ENCODE data around the gene SDK1. TPM values are rescaled to one million over a fixed set of nuclear protein-coding genes. Genes with fewer than 3 reads are reported as not detected.

The SDK1 gene
- polyA plus RNA-seq, 2 of the 4 experiments (the other 2 are of a cell fraction), result 0.12 to 0.28 TPM

- DNase-seq (ENCODE audit: low read depth in 1 of 2, low spot score in 1 of 2) (no peak), FAIRE-seq (no peak), ATAC-seq (no peak)
- ChIA-PET CTCF (interaction anchor here (1.3 kb wide), 1 partner anchor 14 kb away, joined by 5 read pairs; no protein-coding TSS in a partner anchor), POLR2A (no interaction called here)
- 65% methylated on average over 5 of the region's 5 CpGs for WGBS (ENCODE audit: missing lambda C conversion rate)
- no peaks in the 10 kb centered on the region for H3K9me3 ChIP-seq
- H3K4me2 ChIP-seq, result no peak overlapping the region
- TF ChIP-seq GATA3 (IDR thresholded peaks at IDR 0.05; ENCODE audit: borderline replicate concordance), result no peak
- no peak for TF ChIP-seq FOSL2 (IDR thresholded peaks at IDR 0.05)
- TF ChIP-seq FOSL2 (CRISPR knock-in tag; IDR thresholded peaks at IDR 0.05), result no peak
- no peak for TF ChIP-seq HOXB13 (CRISPR knock-in tag; IDR thresholded peaks at IDR 0.05; ENCODE audit: low read depth)
- no peak for TF ChIP-seq RNF2 (IDR thresholded peaks at IDR 0.05; ENCODE audit: borderline replicate concordance, low read depth)
- no peak for TF ChIP-seq FOSB (CRISPR knock-in tag; IDR thresholded peaks at IDR 0.05)
- no peak for TF ChIP-seq ELK1 (IDR thresholded peaks at IDR 0.05; ENCODE audit: low read depth, low read length)
- TF ChIP-seq CHD2 (IDR thresholded peaks at IDR 0.05; ENCODE audit: low read length, partially characterized antibody), result no peak
- no peak for TF ChIP-seq E2F6 (IDR thresholded peaks at IDR 0.05; ENCODE audit: borderline replicate concordance, low read depth)
- no peak for TF ChIP-seq CTCF (IDR thresholded peaks at IDR 0.05)
- TF ChIP-seq EP300 (IDR thresholded peaks at IDR 0.05), result no peak
- no peak for TF ChIP-seq KDM5A (IDR thresholded peaks at IDR 0.05)
- TF ChIP-seq POLR2AphosphoS2 (conservative IDR thresholded peaks at IDR 0.05; ENCODE audit: low read length), result no peak
- no peaks in the 10 kb centered on the region for H3K4me1 ChIP-seq
- no peak overlapping the region for H3K4me3 ChIP-seq
- H3K27ac ChIP-seq, result no peak overlapping the region
Observed at GRCh38 chr7:3979611-3980299, 678.7 kb downstream of the SDK1 start.

- H3K4me1 ChIP-seq, result no peaks in the 10 kb centered on the region
- H3K9me3 ChIP-seq, result no peaks in the 10 kb centered on the region
- no peak overlapping the region for H3K4me3 ChIP-seq
- no peak overlapping the region for H3K27ac ChIP-seq
- no peak overlapping the region for H3K4me2 ChIP-seq
- TF ChIP-seq FOSL2 (IDR thresholded peaks at IDR 0.05) (no peak), FOSL2 (CRISPR knock-in tag; IDR thresholded peaks at IDR 0.05) (0 out of 2 replicates have a peak, but pooled peaks have one; percentile 8), PHF8 (IDR thresholded peaks at IDR 0.05; ENCODE audit: borderline replicate concordance, low read depth) (no peak), NR3C1 (IDR thresholded peaks at IDR 0.05) (no peak)
- DNase-seq (ENCODE audit: low read depth in 1 of 2, low spot score in 1 of 2) (no peak), ATAC-seq (no peak), FAIRE-seq (no peak)
- ChIA-PET CTCF (no interaction called here), POLR2A (no interaction called here)
- 51% methylated on average over 4 of the region's 4 CpGs for WGBS (ENCODE audit: missing lambda C conversion rate)
Observed at GRCh38 chr7:3980300-3980643, 679.2 kb downstream of the SDK1 start.

GRCh38 chr7:3981281-3981680 is 680.2 kb downstream of the SDK1 start:
- Histone ChIP-seq H3K9me3 (no peaks in the 10 kb centered on the region), H3K4me3 (no peak overlapping the region), H3K4me1 (no peaks in the 10 kb centered on the region), H3K4me2 (no peak overlapping the region), H3K27ac (no peak overlapping the region)
- 62% methylated on average over 3 of the region's 3 CpGs for WGBS (ENCODE audit: missing lambda C conversion rate)
- CTCF ChIA-PET, result interaction anchor here (0.6 to 1.0 kb wide), 2 partner anchors 85 to 894 kb away, joined by 3 to 5 read pairs; no protein-coding TSS in a partner anchor
- TF ChIP-seq MAFK (IDR thresholded peaks at IDR 0.05; ENCODE audit: partially characterized antibody) (no peak), CHD2 (IDR thresholded peaks at IDR 0.05; ENCODE audit: low read length, partially characterized antibody) (no peak), GATA3 (IDR thresholded peaks at IDR 0.05; ENCODE audit: borderline replicate concordance) (no peak), RAD21 (conservative IDR thresholded peaks at IDR 0.05 in 1 of 2, IDR thresholded peaks at IDR 0.05 in 1 of 2) (no peak), SREBF2 (IDR thresholded peaks at IDR 0.05) (no peak), JUNB (IDR thresholded peaks at IDR 0.05) (no peak), CEBPB (IDR thresholded peaks at IDR 0.05) (no peak), USF2 (IDR thresholded peaks at IDR 0.05) (no peak), SMC3 (IDR thresholded peaks at IDR 0.05) (no peak), MAZ (IDR thresholded peaks at IDR 0.05; ENCODE audit: borderline replicate concordance, low read depth, low read length) (no peak), CTCF (IDR thresholded peaks at IDR 0.05) (no peak), PHF8 (IDR thresholded peaks at IDR 0.05; ENCODE audit: borderline replicate concordance, low read depth) (no peak)
- TF ChIP-seq, protein P1, sequence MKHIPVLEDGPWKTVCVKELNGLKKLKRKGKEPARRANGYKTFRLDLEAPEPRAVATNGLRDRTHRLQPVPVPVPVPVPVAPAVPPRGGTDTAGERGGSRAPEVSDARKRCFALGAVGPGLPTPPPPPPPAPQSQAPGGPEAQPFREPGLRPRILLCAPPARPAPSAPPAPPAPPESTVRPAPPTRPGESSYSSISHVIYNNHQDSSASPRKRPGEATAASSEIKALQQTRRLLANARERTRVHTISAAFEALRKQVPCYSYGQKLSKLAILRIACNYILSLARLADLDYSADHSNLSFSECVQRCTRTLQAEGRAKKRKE (CRISPR knock-in tag; IDR thresholded peaks at IDR 0.05; ENCODE audit: low read depth), result no peak
- ATAC-seq (no peak), FAIRE-seq (no peak), DNase-seq (ENCODE audit: low read depth in 1 of 2, low spot score in 1 of 2) (no peak)
- POLR2A ChIA-PET, result no interaction called here

Measured in A549 (cell line).